HCT116 (cell line): ENCODE results near the gene EXOC4. TPM values are rescaled to one million over a fixed set of nuclear protein-coding genes. Genes with fewer than 3 reads are reported as not detected.

Experiments used
- ATAC-seq: fragments of 200-7000 bp; cut with Tn5 transposase; 2 replicates; pipeline ENCODE4 v1.9.1; 2020; ENCODE audit warnings: mild to moderate bottlenecking, moderate library complexity
- BruUV-seq: library from RNA; stranded (reverse); fragments of 400-500 nt; replicated peaks from 2 replicates; lab custom pipeline; 2021; lab: Mats Ljungman, UMichigan
- CTCF ChIA-PET: fragments of 300-600 bp; sonication (Branson Sonifier 250); formaldehyde crosslinking; loops from one replicate; lab custom pipeline; 2021; ENCODE audit warnings: antibody characterized with exemption; lab: Charles Lee
- POLR2A ChIA-PET: fragments of 300-600, 350-600 bp; sonication (Branson Sonifier 250); formaldehyde crosslinking; loops from one replicate; lab custom pipeline; 2021; ENCODE audit warnings: antibody characterized with exemption; lab: Charles Lee
- RAD21 ChIA-PET, 2 experiments: fragments of 300-600 bp; sonication (Branson Sonifier 250); formaldehyde crosslinking; loops; one replicate each; lab custom pipeline; 2023; ENCODE audit warnings: low total read pairs in 2 of 2; ENCODE audit not compliant: uncharacterized antibody in 2 of 2, unreplicated experiment in 2 of 2, low non-redundant PET in 1 of 2; lab: Charles Lee
- DNase-seq: peaks from one replicate; pipeline ENCODE4 v3.0.0-alpha.2; 2010; ENCODE audit warnings: low read depth, low spot score
- H2AFZ ChIP-seq: fragments of 200-600 bp; shearing (Covaris generic), sonication (generic); 2 replicates; pipeline ENCODE4 v1.6.1; 2017; ENCODE audit warnings: low read depth, mixed run types, mixed read lengths, antibody characterized with exemption, low read length; ENCODE audit not compliant: poor library complexity, severe bottlenecking
- H3K27ac ChIP-seq: 2 replicates; pipeline ENCODE4 v1.5.1; 2012; ENCODE audit warnings: low read depth, low read length
- H3K27me3 ChIP-seq: fragments of 200-600 bp; sonication (generic); 2 replicates; pipeline ENCODE4 v1.6.1; 2016; ENCODE audit warnings: mixed run types, low read length, mixed read lengths; ENCODE audit not compliant: insufficient read depth
- H3K36me3 ChIP-seq, 2 experiments: fragments of 200-500 bp in 1 of 2; fragments of 200-600 bp in 1 of 2; sonication (Bioruptor generic) in 1 of 2; sonication (generic) in 1 of 2; 2 replicates each; pipeline versions ENCODE4 v1.5.1 to v1.6.1; 2014 to 2016; ENCODE audit warnings: low read length in 2 of 2, inconsistent platforms in 1 of 2, mixed read lengths in 1 of 2, mixed run types in 1 of 2; ENCODE audit not compliant: insufficient read depth in 2 of 2, control insufficient read depth in 1 of 2
- H3K4me1 ChIP-seq, 2 experiments: fragments of 200-600 bp in 1 of 2; sonication (generic) in 1 of 2; 2 replicates each; pipeline versions ENCODE4 v1.5.1 to v1.6.1; 2012 to 2017; ENCODE audit warnings: low read length in 2 of 2, inconsistent platforms in 1 of 2, mild to moderate bottlenecking in 1 of 2, mixed read lengths in 1 of 2, mixed run types in 1 of 2, moderate library complexity in 1 of 2; ENCODE audit not compliant: insufficient read depth in 2 of 2, control insufficient read depth in 1 of 2
- H3K4me2 ChIP-seq: fragments of 200-600 bp; sonication (generic); 2 replicates; pipeline ENCODE4 v1.6.1; 2017; ENCODE audit warnings: mixed run types, low read length, mixed read lengths
- H3K4me3 ChIP-seq, 2 experiments: fragments of 200-600 bp in 1 of 2; sonication (generic) in 1 of 2; replicated peaks in 1 of 2; 2 replicates each; pipeline ENCODE4 v1.5.1; 2011 to 2016; ENCODE audit warnings: low read length in 2 of 2, control low read depth in 1 of 2, low read depth in 1 of 2, mild to moderate bottlenecking in 1 of 2, mixed read lengths in 1 of 2, mixed run types in 1 of 2
- H3K79me2 ChIP-seq: fragments of 200-600 bp; sonication (generic); 2 replicates; pipeline ENCODE4 v1.6.1; 2017; ENCODE audit warnings: mild to moderate bottlenecking, mixed run types, low read length, moderate library complexity, mixed read lengths; ENCODE audit not compliant: insufficient read depth
- H3K9ac ChIP-seq: fragments of 200-600 bp; sonication (generic); 2 replicates; pipeline ENCODE4 v1.6.1; 2016; ENCODE audit warnings: low read length, mixed read lengths
- H3K9me2 ChIP-seq: fragments of 200-600 bp; sonication (generic), shearing (Covaris generic); 2 replicates; pipeline ENCODE4 v1.6.1; 2017; ENCODE audit warnings: mixed run types, mild to moderate bottlenecking, moderate library complexity; ENCODE audit not compliant: insufficient read depth
- H3K9me3 ChIP-seq, 2 experiments: fragments of 200-500 bp in 1 of 2; fragments of 200-600 bp in 1 of 2; sonication (Bioruptor generic) in 1 of 2; sonication (generic) in 1 of 2; 2 replicates each; pipeline ENCODE4 v1.6.1; 2014 to 2017; ENCODE audit warnings: low read length in 2 of 2, mixed read lengths in 2 of 2, inconsistent platforms in 1 of 2, low read depth in 1 of 2, mild to moderate bottlenecking in 1 of 2, mixed run types in 1 of 2, moderate library complexity in 1 of 2; ENCODE audit not compliant: control insufficient read depth in 1 of 2, insufficient read depth in 1 of 2
- H4K20me1 ChIP-seq: fragments of 200-600 bp; sonication (generic), shearing (Covaris generic); 2 replicates; pipeline ENCODE4 v1.6.1; 2017; ENCODE audit warnings: mixed run types, mild to moderate bottlenecking, moderate library complexity; ENCODE audit not compliant: insufficient read depth
- CBX3 ChIP-seq: IDR thresholded peaks from 2 replicates; pipeline ENCODE4 v1.6.1; 2012; ENCODE audit warnings: low read depth
- CEBPB ChIP-seq: IDR thresholded peaks from 2 replicates; pipeline ENCODE4 v1.6.1; 2012; ENCODE audit warnings: low read depth
- EGR1 ChIP-seq: IDR thresholded peaks from 2 replicates; pipeline ENCODE4 v1.6.1; 2012; ENCODE audit warnings: low read depth
- FOSL1 ChIP-seq: IDR thresholded peaks from 2 replicates; pipeline ENCODE4 v1.6.1; 2012; ENCODE audit warnings: low read depth
- JUND ChIP-seq: IDR thresholded peaks from 2 replicates; pipeline ENCODE4 v1.6.1; 2012
- MAX ChIP-seq: IDR thresholded peaks from 2 replicates; pipeline ENCODE4 v1.6.1; 2012
- SIN3A ChIP-seq: IDR thresholded peaks from 2 replicates; pipeline ENCODE4 v1.6.1; 2012; ENCODE audit warnings: low read depth
- SP1 ChIP-seq: IDR thresholded peaks from 2 replicates; pipeline ENCODE4 v1.6.1; 2012; ENCODE audit warnings: low read depth
- SRF ChIP-seq: IDR thresholded peaks from 2 replicates; pipeline ENCODE4 v1.6.1; 2012; ENCODE audit warnings: low read depth
- TCF7L2 ChIP-seq: IDR thresholded peaks from 2 replicates; pipeline ENCODE4 v1.7.0; 2011; ENCODE audit warnings: borderline replicate concordance, inconsistent platforms; ENCODE audit not compliant: insufficient read depth, insufficient read length; ENCODE audit errors: extremely low read depth
- YY1 ChIP-seq: IDR thresholded peaks from 2 replicates; pipeline ENCODE4 v1.6.1; 2011; ENCODE audit warnings: low read length, low read depth, moderate library complexity, mild to moderate bottlenecking; ENCODE audit not compliant: insufficient replicate concordance; ENCODE audit errors: extremely low read depth
- ZFX ChIP-seq: fragments of 450-650 bp; IDR thresholded peaks from 2 replicates; pipeline ENCODE4 v1.6.1; 2017
- ZNF274 ChIP-seq: fragments of 200-500 bp; sonication (Bioruptor generic); IDR thresholded peaks from 2 replicates; pipeline ENCODE4 v1.6.1; 2014; ENCODE audit warnings: mild to moderate bottlenecking, low read depth, low read length, inconsistent platforms
- intact Hi-C: fragments of 100-400 bp; cut with micrococcal nuclease; formaldehyde crosslinking; loops from 2 replicates; pipeline ENCODE4 v1.10.0; 2022
- total RNA-seq: library from RNA; stranded (reverse); gene quantifications from one replicate; pipeline ENCODE4 v1.2.1, GENCODE V29; 2021; ENCODE audit not compliant: unreplicated experiment
- TF ChIP-seq, protein P1 (sequence below), 3 experiments: fragments of 200-600 bp in 1 of 3; sonication (generic) in 1 of 3; IDR thresholded peaks in 2 of 3; conservative IDR thresholded peaks in 1 of 3; 2 replicates each; pipeline ENCODE4 v1.5.1; 2012 to 2017; ENCODE audit warnings: low read depth in 2 of 3, low read length in 2 of 3, antibody characterized with exemption in 1 of 3, borderline replicate concordance in 1 of 3, control low read depth in 1 of 3, mild to moderate bottlenecking in 1 of 3, mixed read lengths in 1 of 3, mixed run types in 1 of 3, moderate library complexity in 1 of 3; ENCODE audit not compliant: insufficient read depth in 1 of 3
- TF ChIP-seq, protein P2 (sequence below): IDR thresholded peaks from 2 replicates; pipeline ENCODE4 v1.6.1; 2012; ENCODE audit warnings: low read depth

Gene EXOC4
- total RNA-seq, 1 experiment from 2014 or later: 40.3 TPM

- Histone ChIP-seq H3K36me3 (no peaks in the 10 kb centered on the region), H2AFZ (no peak overlapping the region), H3K9me3 (no peaks in the 10 kb centered on the region), H3K27me3 (no peaks in the 10 kb centered on the region), H3K27ac (no peak overlapping the region), H3K9me2 (no peaks in the 10 kb centered on the region), H3K4me2 (no peak overlapping the region), H3K4me1 (no peaks in the 10 kb centered on the region), H4K20me1 (peaks cover 8% of the 10 kb centered on the region; the same call in 1 of the 2 replicates), H3K4me3 (no peak overlapping the region), H3K79me2 (no peaks in the 10 kb centered on the region), H3K9ac (no peak overlapping the region)
- intact Hi-C loops: no loop called here
- no peak for DNase-seq
- TF ChIP-seq CBX3: no peak
- CTCF ChIA-PET: no interaction called here
- RAD21 ChIA-PET: no interaction called here
- ATAC-seq: no peak
- no TSS peak for BruUV-seq
- POLR2A ChIA-PET: no interaction called here
Observed at GRCh38 chr7:133547981-133548380, 295.1 kb downstream of the EXOC4 start.

- H3K27ac ChIP-seq: no peak overlapping the region
- H3K36me3 ChIP-seq: no peaks in the 10 kb centered on the region
- H3K27me3 ChIP-seq: no peaks in the 10 kb centered on the region
- H2AFZ ChIP-seq: no peak overlapping the region
- 0 out of 2 replicates have a peak, but pooled peaks cover 2% of the 10 kb centered on the region for H4K20me1 ChIP-seq
- H3K79me2 ChIP-seq: no peaks in the 10 kb centered on the region
- no peak for DNase-seq
- H3K9ac ChIP-seq: no peak overlapping the region
- POLR2A ChIA-PET: no interaction called here
- H3K4me2 ChIP-seq: no peak overlapping the region
- no peaks in the 10 kb centered on the region for H3K4me1 ChIP-seq
- CTCF ChIA-PET: no interaction called here
- RAD21 ChIA-PET: no interaction called here
- TF ChIP-seq CBX3 (no peak), MAX (no peak), EGR1 (no peak), SP1 (no peak), JUND (no peak), YY1 (no peak), CEBPB (no peak), FOSL1 (no peak), ZNF274 (no peak), ZFX (no peak), TCF7L2 (no peak), SIN3A (no peak), SRF (no peak)
- TF ChIP-seq, protein P1, sequence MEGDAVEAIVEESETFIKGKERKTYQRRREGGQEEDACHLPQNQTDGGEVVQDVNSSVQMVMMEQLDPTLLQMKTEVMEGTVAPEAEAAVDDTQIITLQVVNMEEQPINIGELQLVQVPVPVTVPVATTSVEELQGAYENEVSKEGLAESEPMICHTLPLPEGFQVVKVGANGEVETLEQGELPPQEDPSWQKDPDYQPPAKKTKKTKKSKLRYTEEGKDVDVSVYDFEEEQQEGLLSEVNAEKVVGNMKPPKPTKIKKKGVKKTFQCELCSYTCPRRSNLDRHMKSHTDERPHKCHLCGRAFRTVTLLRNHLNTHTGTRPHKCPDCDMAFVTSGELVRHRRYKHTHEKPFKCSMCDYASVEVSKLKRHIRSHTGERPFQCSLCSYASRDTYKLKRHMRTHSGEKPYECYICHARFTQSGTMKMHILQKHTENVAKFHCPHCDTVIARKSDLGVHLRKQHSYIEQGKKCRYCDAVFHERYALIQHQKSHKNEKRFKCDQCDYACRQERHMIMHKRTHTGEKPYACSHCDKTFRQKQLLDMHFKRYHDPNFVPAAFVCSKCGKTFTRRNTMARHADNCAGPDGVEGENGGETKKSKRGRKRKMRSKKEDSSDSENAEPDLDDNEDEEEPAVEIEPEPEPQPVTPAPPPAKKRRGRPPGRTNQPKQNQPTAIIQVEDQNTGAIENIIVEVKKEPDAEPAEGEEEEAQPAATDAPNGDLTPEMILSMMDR (IDR thresholded peaks at IDR 0.05 in 2 of 3, conservative IDR thresholded peaks at IDR 0.05 in 1 of 3; ENCODE audit: borderline replicate concordance in 1 of 3, insufficient read depth in 1 of 3, low read depth in 2 of 3, low read length in 2 of 3): no peak
- TF ChIP-seq, protein P2, sequence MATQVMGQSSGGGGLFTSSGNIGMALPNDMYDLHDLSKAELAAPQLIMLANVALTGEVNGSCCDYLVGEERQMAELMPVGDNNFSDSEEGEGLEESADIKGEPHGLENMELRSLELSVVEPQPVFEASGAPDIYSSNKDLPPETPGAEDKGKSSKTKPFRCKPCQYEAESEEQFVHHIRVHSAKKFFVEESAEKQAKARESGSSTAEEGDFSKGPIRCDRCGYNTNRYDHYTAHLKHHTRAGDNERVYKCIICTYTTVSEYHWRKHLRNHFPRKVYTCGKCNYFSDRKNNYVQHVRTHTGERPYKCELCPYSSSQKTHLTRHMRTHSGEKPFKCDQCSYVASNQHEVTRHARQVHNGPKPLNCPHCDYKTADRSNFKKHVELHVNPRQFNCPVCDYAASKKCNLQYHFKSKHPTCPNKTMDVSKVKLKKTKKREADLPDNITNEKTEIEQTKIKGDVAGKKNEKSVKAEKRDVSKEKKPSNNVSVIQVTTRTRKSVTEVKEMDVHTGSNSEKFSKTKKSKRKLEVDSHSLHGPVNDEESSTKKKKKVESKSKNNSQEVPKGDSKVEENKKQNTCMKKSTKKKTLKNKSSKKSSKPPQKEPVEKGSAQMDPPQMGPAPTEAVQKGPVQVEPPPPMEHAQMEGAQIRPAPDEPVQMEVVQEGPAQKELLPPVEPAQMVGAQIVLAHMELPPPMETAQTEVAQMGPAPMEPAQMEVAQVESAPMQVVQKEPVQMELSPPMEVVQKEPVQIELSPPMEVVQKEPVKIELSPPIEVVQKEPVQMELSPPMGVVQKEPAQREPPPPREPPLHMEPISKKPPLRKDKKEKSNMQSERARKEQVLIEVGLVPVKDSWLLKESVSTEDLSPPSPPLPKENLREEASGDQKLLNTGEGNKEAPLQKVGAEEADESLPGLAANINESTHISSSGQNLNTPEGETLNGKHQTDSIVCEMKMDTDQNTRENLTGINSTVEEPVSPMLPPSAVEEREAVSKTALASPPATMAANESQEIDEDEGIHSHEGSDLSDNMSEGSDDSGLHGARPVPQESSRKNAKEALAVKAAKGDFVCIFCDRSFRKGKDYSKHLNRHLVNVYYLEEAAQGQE: no peak
- H3K9me2 ChIP-seq: no peaks in the 10 kb centered on the region
- H3K9me3 ChIP-seq: no peaks in the 10 kb centered on the region
- ATAC-seq: no peak
- intact Hi-C loops: no loop called here
- no peak overlapping the region for H3K4me3 ChIP-seq
- BruUV-seq: no TSS peak
Observed at GRCh38 chr7:133549633-133550032, 296.8 kb downstream of the EXOC4 start.
